Stimulated activated CD4-positive, alpha-beta T cell treated with anti-CD3 and anti-CD28 coated beads, Interleukin-12 subunit alpha, Interleukin-12 subunit beta, amount 100 ng/mL, for 4 hours (primary cell): ENCODE measurements around the gene CTXN2.

Experiments used
- DNase-seq: peaks from one replicate; pipeline ENCODE4 v3.0.0-alpha.2; 2020

Gene CTXN2

GRCh38 chr15:48225771-48226170 is 34.3 kb downstream of the CTXN2 start:
- DNase-seq: no peak

GRCh38 chr15:48230498-48230897 is 39.0 kb downstream of the CTXN2 start:
- DNase-seq: no peak

- no peak for DNase-seq
Measured at GRCh38 chr15:48233246-48233645, 41.8 kb downstream of the CTXN2 start.

- no peak for DNase-seq
Measured at GRCh38 chr15:48239334-48239733, 47.9 kb downstream of the CTXN2 start.

GRCh38 chr15:48242015-48242414 is 50.5 kb downstream of the CTXN2 start:
- DNase-seq: no peak

- no peak for DNase-seq
Measured at GRCh38 chr15:48242535-48242934, 51.1 kb downstream of the CTXN2 start.

GRCh38 chr15:48244921-48245320 is 53.5 kb downstream of the CTXN2 start:
- no peak for DNase-seq

GRCh38 chr15:48248414-48248813 is 56.9 kb downstream of the CTXN2 start:
- DNase-seq: no peak

GRCh38 chr15:48250640-48251076 is 59.2 kb downstream of the CTXN2 start:
- DNase-seq: no peak

- DNase-seq: no peak
Measured at GRCh38 chr15:48253172-48253571, 61.7 kb downstream of the CTXN2 start.
